HepG2 (cell line): ENCODE measurements around the gene PPIL3. TPM values are rescaled to one million over a fixed set of nuclear protein-coding genes. Genes with fewer than 3 reads are reported as not detected.

ENCODE experiments used
- CREB1 ChIP-seq, 2 experiments: fragments of 450-650 bp in 1 of 2; IDR thresholded peaks; 2 replicates each; pipeline ENCODE4 v1.6.1; 2016 to 2017; ENCODE audit warnings: control low read depth in 1 of 2, mild to moderate bottlenecking in 1 of 2, missing compliant biosample characterization in 1 of 2, missing genetic modification characterization in 1 of 2
- FOXA3 ChIP-seq: IDR thresholded peaks from 2 replicates; pipeline ENCODE4 v1.6.1; 2016; ENCODE audit warnings: missing genetic modification reagents, missing compliant biosample characterization
- HDAC1 ChIP-seq: sonication (generic); formaldehyde crosslinking; IDR thresholded peaks from 2 replicates; pipeline ENCODE4 v1.5.1; 2020; ENCODE audit warnings: mild to moderate bottlenecking, missing genetic modification reagents
- IKZF5 ChIP-seq: IDR thresholded peaks from 2 replicates; pipeline ENCODE4 v1.6.1; 2018; ENCODE audit warnings: missing genetic modification reagents, mild to moderate bottlenecking, missing compliant biosample characterization
- KLF15 ChIP-seq: sonication (generic); formaldehyde crosslinking; IDR thresholded peaks from 2 replicates; pipeline ENCODE4 v1.8.1; 2023; ENCODE audit warnings: borderline replicate concordance, mild to moderate bottlenecking, inconsistent platforms, missing genetic modification reagents, mixed read lengths
- MTF1 ChIP-seq: sonication (generic); formaldehyde crosslinking; IDR thresholded peaks from 2 replicates; pipeline ENCODE4 v1.5.0; 2020; ENCODE audit warnings: missing genetic modification reagents
- NFE2L1 ChIP-seq: sonication (generic); formaldehyde crosslinking; IDR thresholded peaks from 2 replicates; pipeline ENCODE4 v1.4.0; 2020; ENCODE audit warnings: missing genetic modification reagents, mild to moderate bottlenecking, borderline replicate concordance
- PHF8 ChIP-seq: sonication (generic); formaldehyde crosslinking; IDR thresholded peaks from 2 replicates; pipeline ENCODE4 v1.5.0; 2020; ENCODE audit warnings: missing genetic modification reagents
- RFX3 ChIP-seq: IDR thresholded peaks from 2 replicates; pipeline ENCODE4 v1.6.1; 2016; ENCODE audit warnings: missing biosample characterization, missing genetic modification reagents
- RFXAP ChIP-seq: sonication (generic); formaldehyde crosslinking; IDR thresholded peaks from 2 replicates; pipeline ENCODE4 v1.4.0; 2020; ENCODE audit warnings: missing genetic modification reagents, borderline replicate concordance
- SRSF1 ChIP-seq: fragments of 200-400 bp; formaldehyde crosslinking; optimal IDR thresholded peaks from 2 replicates; pipeline ENCODE3; 2017; ENCODE audit warnings: mild to moderate bottlenecking, low read depth, low read length, moderate library complexity
- ZFX ChIP-seq: sonication (generic); formaldehyde crosslinking; IDR thresholded peaks from 2 replicates; pipeline ENCODE4 v1.4.0; 2020; ENCODE audit warnings: mild to moderate bottlenecking, low read depth, missing genetic modification reagents, moderate library complexity
- ZNF232 ChIP-seq: sonication (generic); formaldehyde crosslinking; IDR thresholded peaks from 2 replicates; pipeline ENCODE4 v1.4.0; 2020; ENCODE audit warnings: missing genetic modification reagents, borderline replicate concordance
- ZNF234 ChIP-seq: sonication (generic); formaldehyde crosslinking; conservative IDR thresholded peaks from 2 replicates; pipeline ENCODE4 v1.5.1; 2020; ENCODE audit warnings: mild to moderate bottlenecking, missing genetic modification reagents
- ZNF282 ChIP-seq: fragments of 450-650 bp; IDR thresholded peaks from 2 replicates; pipeline ENCODE4 v1.6.1; 2018; ENCODE audit not compliant: partially characterized antibody
- ZNF441 ChIP-seq: sonication (generic); formaldehyde crosslinking; IDR thresholded peaks from 2 replicates; pipeline ENCODE4 v1.7.0; 2021; ENCODE audit warnings: missing genetic modification reagents, borderline replicate concordance
- ZNF468 ChIP-seq: sonication (generic); formaldehyde crosslinking; IDR thresholded peaks from 2 replicates; pipeline ENCODE4 v1.8.0; 2022; ENCODE audit warnings: mild to moderate bottlenecking, moderate library complexity, missing genetic modification reagents
- ZNF597 ChIP-seq: sonication (generic); formaldehyde crosslinking; IDR thresholded peaks from 2 replicates; pipeline ENCODE4 v1.5.0; 2020; ENCODE audit warnings: missing genetic modification reagents
- ZNF609 ChIP-seq: sonication (generic); formaldehyde crosslinking; IDR thresholded peaks from 2 replicates; pipeline ENCODE4 v1.4.0; 2020; ENCODE audit warnings: mild to moderate bottlenecking, missing genetic modification reagents, borderline replicate concordance
- ZNF749 ChIP-seq: sonication (generic); formaldehyde crosslinking; IDR thresholded peaks from 2 replicates; pipeline ENCODE4 v1.8.0; 2022; ENCODE audit warnings: mild to moderate bottlenecking, missing genetic modification reagents, moderate library complexity, borderline replicate concordance
- ZNF784 ChIP-seq: sonication (generic); formaldehyde crosslinking; IDR thresholded peaks from 2 replicates; pipeline ENCODE4 v1.5.1; 2020; ENCODE audit warnings: missing genetic modification reagents, mild to moderate bottlenecking, borderline replicate concordance
- polyA plus RNA-seq, 8 experiments: library from polyadenylated mRNA; depleted of rRNA in 3 of 8; stranded (reverse) in 7 of 8; unstranded in 1 of 8; fragments of >200 nt; fragmentation: Illumina TruSeq in 4 of 8; extraction: Trizol in 4 of 8; gene quantifications; 2 replicates each; pipeline versions ENCODE4 v1.2.1 to v1.2.3, GENCODE V29; 2011 to 2016; ENCODE audit warnings: low read depth in 4 of 8, missing spikeins in 1 of 8, mixed read lengths in 1 of 8; ENCODE audit not compliant: insufficient read depth in 1 of 8
- total RNA-seq, 5 experiments: library from RNA; depleted of rRNA; stranded (reverse); fragments of >200 nt; fragmentation: Illumina TruSeq; extraction: Trizol; gene quantifications; 2 replicates each; pipeline ENCODE4 v1.2.3, GENCODE V29; 2016; ENCODE audit warnings: low read depth in 1 of 5

PPIL3 gene
- total and polyA plus RNA-seq, 2 of the 13 experiments (the other 11 are each of a cell fraction or from before 2014, with no cell fraction given): 98.7 to 107 TPM

- TF ChIP-seq SRSF1: no peak
- TF ChIP-seq ZNF468 (CRISPR knock-in tag): no peak
- peak; percentile 49; the same call in 1 of the 2 replicates for TF ChIP-seq NFE2L1
- no peak for TF ChIP-seq CREB1 (IDR thresholded peaks at IDR 0.05)
- TF ChIP-seq CREB1 (CRISPR knock-in tag; IDR thresholded peaks at IDR 0.05): no peak
- peak; percentile 55 for TF ChIP-seq FOXA3 (CRISPR knock-in tag)
- TF ChIP-seq ZNF609: no peak
- no peak for TF ChIP-seq ZNF234 (CRISPR knock-in tag)
- TF ChIP-seq ZFX (CRISPR knock-in tag): peak; percentile 96
- no peak for TF ChIP-seq ZNF232 (CRISPR knock-in tag)
- TF ChIP-seq ZNF784 (CRISPR knock-in tag): no peak
- no peak for TF ChIP-seq MTF1 (CRISPR knock-in tag)
- no peak for TF ChIP-seq ZNF282
- no peak for TF ChIP-seq ZNF597 (CRISPR knock-in tag)
- peak; percentile 64; the same call in 1 of the 2 replicates for TF ChIP-seq KLF15 (CRISPR knock-in tag)
- peak; percentile 60; the same call in 1 of the 2 replicates for TF ChIP-seq IKZF5 (CRISPR knock-in tag)
- no peak for TF ChIP-seq RFX3 (CRISPR knock-in tag)
- TF ChIP-seq RFXAP (CRISPR knock-in tag): no peak; the same call in 1 of the 2 replicates
- 0 out of 2 replicates have a peak, but pooled peaks have one; percentile 28 for TF ChIP-seq ZNF441 (CRISPR knock-in tag)
- peak; percentile 70 for TF ChIP-seq HDAC1
- peak; percentile 74 for TF ChIP-seq PHF8
- no peak for TF ChIP-seq ZNF749 (CRISPR knock-in tag)
Observed at GRCh38 chr2:200843993-200844948, 44.6 kb downstream of the PPIL3 start (continued).
